C4-2B (cell line): ENCODE measurements around the gene DUSP9.

ENCODE experiments used
- CTCF ChIP-seq: fragments of 450-650 bp; conservative IDR thresholded peaks from 2 replicates; pipeline ENCODE4 v1.5.1; 2017; ENCODE audit warnings: mild to moderate bottlenecking
- ZFX ChIP-seq: fragments of 450-650 bp; IDR thresholded peaks from 2 replicates; pipeline ENCODE4 v1.6.1; 2017

- TF ChIP-seq CTCF, result no peak
- no peak for TF ChIP-seq ZFX
Measured at GRCh38 chrX:153635388-153635787, 11.6 kb upstream of the DUSP9 start.
